ENCODE data around the gene TRMT13.

Gene TRMT13

GRCh38 chr1:100132566-100133477, at the start of gene TRMT13, which contains the start of gene SASS6:
TRMT13 (plus strand) TSS chr1:100133163; CDS start chr1:100133169, 6 bp downstream.
SASS6 (minus strand) TSS chr1:100132930; CDS start chr1:100132814, 116 bp downstream.
- FAIRE-seq (peak; percentile 99), DNase-seq (ENCODE audit: insufficient read length, low spot score) (peak; percentile 53)

- no peak for DNase-seq (ENCODE audit: insufficient read length, low spot score)
- FAIRE-seq, result no peak
Measured at GRCh38 chr1:100087396-100087795, 45.6 kb upstream of the TRMT13 start.

- FAIRE-seq, result no peak
Measured at GRCh38 chr1:100089082-100089481, 43.9 kb upstream of the TRMT13 start.

GRCh38 chr1:100090471-100090870, 42.5 kb upstream of the TRMT13 start:
- DNase-seq (ENCODE audit: insufficient read length, low spot score) (no peak), FAIRE-seq (no peak)

More at GRCh38 chr1:100089082-100089481, 43.9 kb upstream of the TRMT13 start:
- DNase-seq (ENCODE audit: insufficient read length, low spot score), result no peak

- no peak for FAIRE-seq
- no peak for DNase-seq (ENCODE audit: insufficient read length, low spot score)
Measured at GRCh38 chr1:100100202-100100601, 32.8 kb upstream of the TRMT13 start.

GRCh38 chr1:100101564-100101963, 31.4 kb upstream of the TRMT13 start:
- FAIRE-seq (no peak), DNase-seq (ENCODE audit: insufficient read length, low spot score) (no peak)

- FAIRE-seq, result no peak
Measured at GRCh38 chr1:100107696-100108095, 25.3 kb upstream of the TRMT13 start.

GRCh38 chr1:100109554-100110066, 23.4 kb upstream of the TRMT13 start:
- no peak for DNase-seq (ENCODE audit: insufficient read length, low spot score)
- FAIRE-seq, result no peak

More at GRCh38 chr1:100107696-100108095, 25.3 kb upstream of the TRMT13 start:
- DNase-seq (ENCODE audit: insufficient read length, low spot score), result no peak

GRCh38 chr1:100115524-100115923, 17.4 kb upstream of the TRMT13 start:
- DNase-seq (ENCODE audit: insufficient read length, low spot score) (no peak), FAIRE-seq (no peak)

GRCh38 chr1:100122177-100122576, 10.8 kb upstream of the TRMT13 start:
- peak; percentile 81 for FAIRE-seq

GRCh38 chr1:100127226-100127625, 5.7 kb upstream of the TRMT13 start:
- FAIRE-seq, result no peak
- no peak for DNase-seq (ENCODE audit: insufficient read length, low spot score)

More at GRCh38 chr1:100122177-100122576, 10.8 kb upstream of the TRMT13 start:
- no peak for DNase-seq (ENCODE audit: insufficient read length, low spot score)

- DNase-seq (ENCODE audit: insufficient read length, low spot score) (no peak), FAIRE-seq (no peak)
Measured at GRCh38 chr1:100130552-100131077, 2.3 kb upstream of the TRMT13 start.

- DNase-seq (ENCODE audit: insufficient read length, low spot score) (no peak), FAIRE-seq (peak; percentile 11)
Measured at GRCh38 chr1:100131623-100132022, 1.3 kb upstream of the TRMT13 start.

- DNase-seq (ENCODE audit: insufficient read length, low spot score) (no peak), FAIRE-seq (peak; percentile 18)
Measured at GRCh38 chr1:100134872-100135271, 1.9 kb downstream of the TRMT13 start.

- no peak for DNase-seq (ENCODE audit: insufficient read length, low spot score)
- no peak for FAIRE-seq
Measured at GRCh38 chr1:100137602-100138001, 4.6 kb downstream of the TRMT13 start.

- DNase-seq (ENCODE audit: insufficient read length, low spot score) (no peak), FAIRE-seq (no peak)
Measured at GRCh38 chr1:100141192-100141591, 8.2 kb downstream of the TRMT13 start.

- FAIRE-seq (no peak), DNase-seq (ENCODE audit: insufficient read length, low spot score) (no peak)
Measured at GRCh38 chr1:100142343-100142742, 9.4 kb downstream of the TRMT13 start.

GRCh38 chr1:100145116-100145515, 12.2 kb downstream of the TRMT13 start:
- DNase-seq (ENCODE audit: insufficient read length, low spot score) (no peak), FAIRE-seq (no peak)

- DNase-seq (ENCODE audit: insufficient read length, low spot score) (no peak), FAIRE-seq (no peak)
Measured at GRCh38 chr1:100146958-100147357, 14.0 kb downstream of the TRMT13 start.

- FAIRE-seq, result no peak
- no peak for DNase-seq (ENCODE audit: insufficient read length, low spot score)
Measured at GRCh38 chr1:100147875-100148274, 14.9 kb downstream of the TRMT13 start.

- FAIRE-seq (no peak), DNase-seq (ENCODE audit: insufficient read length, low spot score) (no peak)
Measured at GRCh38 chr1:100151679-100152078, 18.7 kb downstream of the TRMT13 start.

GRCh38 chr1:100152271-100152670, 19.3 kb downstream of the TRMT13 start:
- FAIRE-seq (peak; percentile 84), DNase-seq (ENCODE audit: insufficient read length, low spot score) (peak; percentile 22)
